ENCODE measurements around the gene RBM10.
"Not testable (repeated sequence)": the region's sequence is repeated elsewhere in the genome, so short reads cannot be mapped to it uniquely, and the experiment has no call there.

RBM10 gene

DNA sequence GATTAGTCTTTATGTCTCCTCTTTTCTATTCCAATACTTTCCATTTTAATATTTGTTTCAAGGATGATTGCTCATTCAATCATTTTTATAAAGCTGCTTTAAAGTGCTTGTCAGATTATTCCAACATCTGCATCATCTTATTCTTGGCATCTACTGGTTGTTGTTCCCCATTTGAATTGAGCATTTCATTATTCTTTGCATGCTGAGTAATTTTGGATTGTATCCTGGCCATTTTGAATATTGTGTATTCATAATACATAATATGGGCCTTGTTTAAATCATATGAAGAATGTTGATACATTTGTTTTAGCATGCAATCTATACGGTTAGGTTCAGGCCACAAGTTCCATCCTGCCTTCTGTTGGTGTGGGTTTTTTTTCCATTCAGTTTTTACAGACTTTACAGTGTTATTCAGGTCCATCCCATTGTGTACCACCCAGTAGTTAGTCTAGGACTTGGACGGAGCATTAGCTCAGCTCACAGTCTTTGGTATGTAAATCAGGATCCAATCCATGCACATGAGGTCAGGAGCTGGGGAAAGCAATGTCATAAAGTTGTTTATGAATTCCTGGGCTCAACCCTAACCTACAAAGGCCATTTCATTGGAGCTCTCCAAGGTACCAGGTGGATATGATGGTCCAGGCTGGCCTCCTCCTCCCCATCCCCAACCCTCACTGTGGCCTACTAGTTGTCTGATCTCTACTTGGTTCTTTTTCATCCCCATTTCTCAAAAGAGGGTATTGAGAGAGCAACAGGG is 46.5 kb upstream of the RBM10 start:
- no peaks in the 10 kb centered on the region for H3K27me3 ChIP-seq (ENCODE audit: low read length)
- H3F3A ChIP-seq (ENCODE audit: insufficient read depth) = no peaks in the 10 kb centered on the region
- no peak overlapping the region for H3K4me3 ChIP-seq (ENCODE audit: insufficient read depth, low read length, poor library complexity, severe bottlenecking)
- no peaks in the 10 kb centered on the region for H3K9me3 ChIP-seq (ENCODE audit: insufficient read depth, low read length)
- H3K9ac ChIP-seq (ENCODE audit: low read length) = no peak overlapping the region
- H4K20me1 ChIP-seq (ENCODE audit: low read depth, low read length) = no peaks in the 10 kb centered on the region
- H3K27ac ChIP-seq (ENCODE audit: low read depth, low read length) = no peak overlapping the region
- no peaks in the 10 kb centered on the region for H3K79me2 ChIP-seq (ENCODE audit: insufficient read depth, low read length)
- no peaks in the 10 kb centered on the region for H3K36me3 ChIP-seq (ENCODE audit: low read length)
- no peak overlapping the region for H3K4me2 ChIP-seq (ENCODE audit: low read depth, low read length, poor library complexity, severe bottlenecking)
- H3K9me2 ChIP-seq (replicated peaks; ENCODE audit: insufficient read depth, low read length) = no peaks in the 10 kb centered on the region
- TF ChIP-seq, protein P1, sequence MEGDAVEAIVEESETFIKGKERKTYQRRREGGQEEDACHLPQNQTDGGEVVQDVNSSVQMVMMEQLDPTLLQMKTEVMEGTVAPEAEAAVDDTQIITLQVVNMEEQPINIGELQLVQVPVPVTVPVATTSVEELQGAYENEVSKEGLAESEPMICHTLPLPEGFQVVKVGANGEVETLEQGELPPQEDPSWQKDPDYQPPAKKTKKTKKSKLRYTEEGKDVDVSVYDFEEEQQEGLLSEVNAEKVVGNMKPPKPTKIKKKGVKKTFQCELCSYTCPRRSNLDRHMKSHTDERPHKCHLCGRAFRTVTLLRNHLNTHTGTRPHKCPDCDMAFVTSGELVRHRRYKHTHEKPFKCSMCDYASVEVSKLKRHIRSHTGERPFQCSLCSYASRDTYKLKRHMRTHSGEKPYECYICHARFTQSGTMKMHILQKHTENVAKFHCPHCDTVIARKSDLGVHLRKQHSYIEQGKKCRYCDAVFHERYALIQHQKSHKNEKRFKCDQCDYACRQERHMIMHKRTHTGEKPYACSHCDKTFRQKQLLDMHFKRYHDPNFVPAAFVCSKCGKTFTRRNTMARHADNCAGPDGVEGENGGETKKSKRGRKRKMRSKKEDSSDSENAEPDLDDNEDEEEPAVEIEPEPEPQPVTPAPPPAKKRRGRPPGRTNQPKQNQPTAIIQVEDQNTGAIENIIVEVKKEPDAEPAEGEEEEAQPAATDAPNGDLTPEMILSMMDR (IDR thresholded peaks at IDR 0.05; ENCODE audit: insufficient read depth, low read length, poor library complexity, severe bottlenecking) = no peak
- TF ChIP-seq EZH2phosphoT487 (conservative IDR thresholded peaks at IDR 0.05; ENCODE audit: low read length) = no peak
- H2AFZ ChIP-seq (ENCODE audit: low read depth, low read length, severe bottlenecking) = no peak overlapping the region

- H3K27ac ChIP-seq (ENCODE audit: low read depth, low read length) = no peak overlapping the region
- TF ChIP-seq, protein P1 (IDR thresholded peaks at IDR 0.05; ENCODE audit: insufficient read depth, low read length, poor library complexity, severe bottlenecking) = no peak
- no peak for TF ChIP-seq EZH2phosphoT487 (conservative IDR thresholded peaks at IDR 0.05; ENCODE audit: low read length)
- no peaks in the 10 kb centered on the region for H3K36me3 ChIP-seq (ENCODE audit: low read length)
- no peaks in the 10 kb centered on the region for H3K79me2 ChIP-seq (ENCODE audit: insufficient read depth, low read length)
- no peaks in the 10 kb centered on the region for H3K9me3 ChIP-seq (ENCODE audit: insufficient read depth, low read length)
- no peaks in the 10 kb centered on the region for H3F3A ChIP-seq (ENCODE audit: insufficient read depth)
- no peaks in the 10 kb centered on the region for H3K9me2 ChIP-seq (replicated peaks; ENCODE audit: insufficient read depth, low read length)
- H2AFZ ChIP-seq (ENCODE audit: low read depth, low read length, severe bottlenecking) = no peak overlapping the region
- no peak overlapping the region for H3K9ac ChIP-seq (ENCODE audit: low read length)
- no peaks in the 10 kb centered on the region for H3K27me3 ChIP-seq (ENCODE audit: low read length)
- H3K4me3 ChIP-seq (ENCODE audit: insufficient read depth, low read length, poor library complexity, severe bottlenecking) = no peak overlapping the region
- H3K4me2 ChIP-seq (ENCODE audit: low read depth, low read length, poor library complexity, severe bottlenecking) = no peak overlapping the region
- H4K20me1 ChIP-seq (ENCODE audit: low read depth, low read length) = no peaks in the 10 kb centered on the region
Measured at GRCh38 chrX:47101206-47101605, 43.8 kb upstream of the RBM10 start.

- H2AFZ ChIP-seq (ENCODE audit: low read depth, low read length, severe bottlenecking); H3F3A ChIP-seq (ENCODE audit: insufficient read depth); H3K9me3 ChIP-seq (ENCODE audit: insufficient read depth, low read length); H3K9me2 ChIP-seq (replicated peaks; ENCODE audit: insufficient read depth, low read length); H3K36me3 ChIP-seq (ENCODE audit: low read length); H3K27ac ChIP-seq (ENCODE audit: low read depth, low read length); H4K20me1 ChIP-seq (ENCODE audit: low read depth, low read length); H3K4me2 ChIP-seq (ENCODE audit: low read depth, low read length, poor library complexity, severe bottlenecking); H3K4me3 ChIP-seq (ENCODE audit: insufficient read depth, low read length, poor library complexity, severe bottlenecking); H3K27me3 ChIP-seq (ENCODE audit: low read length); H3K79me2 ChIP-seq (ENCODE audit: insufficient read depth, low read length); H3K9ac ChIP-seq (ENCODE audit: low read length): not testable (repeated sequence)
Measured at GRCh38 chrX:47110936-47111615, 33.9 kb upstream of the RBM10 start.

GRCh38 chrX:47112316-47112954 is 32.6 kb upstream of the RBM10 start:
- Histone ChIP-seq H3K27ac (ENCODE audit: low read depth, low read length) (no peak overlapping the region), H3K4me2 (ENCODE audit: low read depth, low read length, poor library complexity, severe bottlenecking) (no peak overlapping the region), H3K36me3 (ENCODE audit: low read length) (no peaks in the 10 kb centered on the region), H3K9ac (ENCODE audit: low read length) (no peak overlapping the region), H4K20me1 (ENCODE audit: low read depth, low read length) (no peaks in the 10 kb centered on the region), H3K9me3 (ENCODE audit: insufficient read depth, low read length) (no peaks in the 10 kb centered on the region), H3K27me3 (ENCODE audit: low read length) (no peaks in the 10 kb centered on the region), H3K9me2 (replicated peaks; ENCODE audit: insufficient read depth, low read length) (no peaks in the 10 kb centered on the region), H3K4me3 (ENCODE audit: insufficient read depth, low read length, poor library complexity, severe bottlenecking) (no peak overlapping the region), H3K79me2 (ENCODE audit: insufficient read depth, low read length) (no peaks in the 10 kb centered on the region), H3F3A (ENCODE audit: insufficient read depth) (no peaks in the 10 kb centered on the region), H2AFZ (ENCODE audit: low read depth, low read length, severe bottlenecking) (no peak overlapping the region)
- TF ChIP-seq, protein P1 (IDR thresholded peaks at IDR 0.05; ENCODE audit: insufficient read depth, low read length, poor library complexity, severe bottlenecking) = no peak
- no peak for TF ChIP-seq EZH2phosphoT487 (conservative IDR thresholded peaks at IDR 0.05; ENCODE audit: low read length)

GRCh38 chrX:47116551-47117110 is 28.4 kb upstream of the RBM10 start:
- not testable (repeated sequence) for H3K27ac ChIP-seq (ENCODE audit: low read depth, low read length); H2AFZ ChIP-seq (ENCODE audit: low read depth, low read length, severe bottlenecking); H3K36me3 ChIP-seq (ENCODE audit: low read length); H3K27me3 ChIP-seq (ENCODE audit: low read length); H3K4me3 ChIP-seq (ENCODE audit: insufficient read depth, low read length, poor library complexity, severe bottlenecking); H3K79me2 ChIP-seq (ENCODE audit: insufficient read depth, low read length); H3K9ac ChIP-seq (ENCODE audit: low read length); H3K4me2 ChIP-seq (ENCODE audit: low read depth, low read length, poor library complexity, severe bottlenecking); H3K9me3 ChIP-seq (ENCODE audit: insufficient read depth, low read length); H4K20me1 ChIP-seq (ENCODE audit: low read depth, low read length); H3K9me2 ChIP-seq (replicated peaks; ENCODE audit: insufficient read depth, low read length); H3F3A ChIP-seq (ENCODE audit: insufficient read depth)

Data from SU-DHL-6 (cell line).